Karpas-422 (cell line): ENCODE measurements around the gene SIL1. TPM values are rescaled to one million over a fixed set of nuclear protein-coding genes. Genes with fewer than 3 reads are reported as not detected.

Source experiments
- DNase-seq: peaks from one replicate; pipeline ENCODE4 v3.0.0-alpha.2; 2015
- H2AFZ ChIP-seq: fragments of 200-600 bp; sonication (generic); 2 replicates; pipeline ENCODE4 v1.6.1; 2014; ENCODE audit warnings: antibody characterized with exemption, low read length, mixed read lengths
- H3K27ac ChIP-seq: fragments of 200-600 bp; sonication (generic); 2 replicates; pipeline ENCODE4 v1.5.1; 2014; ENCODE audit warnings: mild to moderate bottlenecking, low read length, moderate library complexity
- H3K27me3 ChIP-seq: fragments of 200-600 bp; sonication (generic); 2 replicates; pipeline ENCODE4 v1.6.1; 2014; ENCODE audit warnings: low read length, mixed read lengths
- H3K36me3 ChIP-seq: fragments of 200-600 bp; sonication (generic); 2 replicates; pipeline ENCODE4 v1.6.1; 2014; ENCODE audit warnings: low read length, mixed read lengths; ENCODE audit not compliant: insufficient read depth
- H3K4me1 ChIP-seq: fragments of 200-600 bp; sonication (generic); 2 replicates; pipeline ENCODE4 v1.6.1; 2014; ENCODE audit warnings: mild to moderate bottlenecking, low read length, mixed read lengths
- H3K4me2 ChIP-seq: fragments of 200-600 bp; sonication (generic); 2 replicates; pipeline ENCODE4 v1.6.1; 2014; ENCODE audit warnings: low read length, low read depth, mild to moderate bottlenecking; ENCODE audit not compliant: poor library complexity, severe bottlenecking
- H3K4me3 ChIP-seq: fragments of 200-600 bp; sonication (generic); 2 replicates; pipeline ENCODE4 v1.5.1; 2014; ENCODE audit warnings: mild to moderate bottlenecking, antibody characterized with exemption, low read length, mixed read lengths
- H3K79me2 ChIP-seq: fragments of 200-600 bp; sonication (generic); 2 replicates; pipeline ENCODE4 v1.6.1; 2014; ENCODE audit warnings: mild to moderate bottlenecking, low read length, mixed read lengths
- H3K9ac ChIP-seq: fragments of 200-600 bp; sonication (generic); 2 replicates; pipeline ENCODE4 v1.6.0; 2014; ENCODE audit warnings: low read length
- H3K9me2 ChIP-seq: fragments of 200-600 bp; sonication (generic), shearing (Covaris generic); replicated peaks from 2 replicates; pipeline ENCODE4 v1.6.0; 2014; ENCODE audit warnings: mild to moderate bottlenecking, low read length, moderate library complexity; ENCODE audit not compliant: insufficient read depth
- H3K9me3 ChIP-seq: fragments of 300-700, 200-600 bp; sonication (generic); 2 replicates; pipeline ENCODE4 v1.6.1; 2014; ENCODE audit warnings: low read length, mixed read lengths
- H4K20me1 ChIP-seq: fragments of 200-600 bp; sonication (generic); 2 replicates; pipeline ENCODE4 v1.6.1; 2014; ENCODE audit warnings: mild to moderate bottlenecking, antibody characterized with exemption, low read length, low read depth; ENCODE audit not compliant: insufficient read depth
- total RNA-seq: library from RNA; depleted of rRNA; stranded (reverse); fragments of >200 nt; shearing (Covaris generic); gene quantifications from 2 replicates; pipeline ENCODE4 v1.2.3, GENCODE V29; 2014; ENCODE audit warnings: low replicate concordance

Gene SIL1
- total RNA-seq, 1 experiment from 2014 or later, result 10.7 TPM

GRCh38 chr5:138986186-138986800 is 211.9 kb downstream of the SIL1 start:
- no peaks in the 10 kb centered on the region for H3K79me2 ChIP-seq
- H3K9me3 ChIP-seq, result no peaks in the 10 kb centered on the region
- H4K20me1 ChIP-seq, result no peaks in the 10 kb centered on the region
- H2AFZ ChIP-seq, result no peak overlapping the region
- H3K27me3 ChIP-seq, result no peaks in the 10 kb centered on the region
- no peak overlapping the region for H3K9ac ChIP-seq
- H3K36me3 ChIP-seq, result no peaks in the 10 kb centered on the region
- DNase-seq, result no peak
- H3K4me3 ChIP-seq, result no peak overlapping the region
- no peaks in the 10 kb centered on the region for H3K9me2 ChIP-seq
- H3K4me1 ChIP-seq, result no peaks in the 10 kb centered on the region
- no peak overlapping the region for H3K4me2 ChIP-seq
- H3K27ac ChIP-seq, result no peak overlapping the region

- Histone ChIP-seq H3K9me3 (no peaks in the 10 kb centered on the region), H4K20me1 (no peaks in the 10 kb centered on the region), H3K4me2 (no peak overlapping the region), H2AFZ (no peak overlapping the region), H3K79me2 (no peaks in the 10 kb centered on the region), H3K4me3 (no peak overlapping the region), H3K36me3 (no peaks in the 10 kb centered on the region), H3K9me2 (no peaks in the 10 kb centered on the region), H3K27me3 (no peaks in the 10 kb centered on the region), H3K4me1 (no peaks in the 10 kb centered on the region), H3K27ac (no peak overlapping the region), H3K9ac (no peak overlapping the region)
- no peak for DNase-seq
Observed at GRCh38 chr5:138985683-138986082, 212.5 kb downstream of the SIL1 start.

- no peaks in the 10 kb centered on the region for H3K9me3 ChIP-seq
- no peaks in the 10 kb centered on the region for H3K27me3 ChIP-seq
- no peaks in the 10 kb centered on the region for H3K36me3 ChIP-seq
- no peak overlapping the region for H3K4me2 ChIP-seq
- no peak for DNase-seq
- no peaks in the 10 kb centered on the region for H3K4me1 ChIP-seq
- no peaks in the 10 kb centered on the region for H3K9me2 ChIP-seq
- H3K27ac ChIP-seq, result no peak overlapping the region
- no peaks in the 10 kb centered on the region for H4K20me1 ChIP-seq
- no peak overlapping the region for H2AFZ ChIP-seq
- H3K79me2 ChIP-seq, result no peaks in the 10 kb centered on the region
- H3K4me3 ChIP-seq, result no peak overlapping the region
- no peak overlapping the region for H3K9ac ChIP-seq
Observed at GRCh38 chr5:138985256-138985655, 212.9 kb downstream of the SIL1 start.

- Histone ChIP-seq H3K9ac (no peak overlapping the region), H3K27me3 (no peaks in the 10 kb centered on the region), H3K4me3 (no peak overlapping the region), H3K27ac (no peak overlapping the region), H3K4me1 (no peaks in the 10 kb centered on the region), H3K9me3 (no peaks in the 10 kb centered on the region), H3K36me3 (no peaks in the 10 kb centered on the region), H3K9me2 (no peaks in the 10 kb centered on the region), H3K79me2 (no peaks in the 10 kb centered on the region), H2AFZ (no peak overlapping the region), H4K20me1 (no peaks in the 10 kb centered on the region), H3K4me2 (no peak overlapping the region)
- DNase-seq, result no peak
Observed at GRCh38 chr5:138983984-138984383, 214.2 kb downstream of the SIL1 start.

GRCh38 chr5:138981586-138981985 is 216.6 kb downstream of the SIL1 start:
- no peaks in the 10 kb centered on the region for H4K20me1 ChIP-seq
- no peaks in the 10 kb centered on the region; the same call in 1 of the 2 replicates for H3K9me2 ChIP-seq
- no peak overlapping the region for H3K4me3 ChIP-seq
- no peak overlapping the region for H3K27ac ChIP-seq
- no peaks in the 10 kb centered on the region for H3K4me1 ChIP-seq
- H2AFZ ChIP-seq, result no peak overlapping the region
- H3K36me3 ChIP-seq, result no peaks in the 10 kb centered on the region
- no peaks in the 10 kb centered on the region for H3K79me2 ChIP-seq
- H3K27me3 ChIP-seq, result no peaks in the 10 kb centered on the region
- H3K4me2 ChIP-seq, result no peak overlapping the region
- no peak overlapping the region for H3K9ac ChIP-seq
- no peaks in the 10 kb centered on the region for H3K9me3 ChIP-seq
- DNase-seq, result no peak

- no peaks in the 10 kb centered on the region for H3K36me3 ChIP-seq
- H3K27me3 ChIP-seq, result no peaks in the 10 kb centered on the region
- no peak overlapping the region for H2AFZ ChIP-seq
- H3K4me2 ChIP-seq, result no peak overlapping the region
- H3K9me2 ChIP-seq, result no peaks in the 10 kb centered on the region; the same call in 1 of the 2 replicates
- H3K79me2 ChIP-seq, result no peaks in the 10 kb centered on the region
- DNase-seq, result no peak
- no peak overlapping the region for H3K4me3 ChIP-seq
- H4K20me1 ChIP-seq, result no peaks in the 10 kb centered on the region
- no peak overlapping the region for H3K9ac ChIP-seq
- no peak overlapping the region for H3K27ac ChIP-seq
- H3K4me1 ChIP-seq, result no peaks in the 10 kb centered on the region
- no peaks in the 10 kb centered on the region for H3K9me3 ChIP-seq
Observed at GRCh38 chr5:138981131-138981530, 217.0 kb downstream of the SIL1 start.

GRCh38 chr5:138980441-138980840 is 217.7 kb downstream of the SIL1 start:
- H3K4me2 ChIP-seq, result no peak overlapping the region
- no peaks in the 10 kb centered on the region; the same call in 1 of the 2 replicates for H3K9me2 ChIP-seq
- no peak overlapping the region for H2AFZ ChIP-seq
- H3K36me3 ChIP-seq, result no peaks in the 10 kb centered on the region
- no peaks in the 10 kb centered on the region for H4K20me1 ChIP-seq
- H3K27ac ChIP-seq, result no peak overlapping the region
- H3K9ac ChIP-seq, result no peak overlapping the region
- no peaks in the 10 kb centered on the region for H3K79me2 ChIP-seq
- no peak for DNase-seq
- H3K27me3 ChIP-seq, result no peaks in the 10 kb centered on the region
- H3K4me1 ChIP-seq, result no peaks in the 10 kb centered on the region
- no peak overlapping the region for H3K4me3 ChIP-seq
- no peaks in the 10 kb centered on the region for H3K9me3 ChIP-seq

GRCh38 chr5:138979684-138980280 is 218.4 kb downstream of the SIL1 start:
- H3K27ac ChIP-seq, result no peak overlapping the region
- no peaks in the 10 kb centered on the region for H3K4me1 ChIP-seq
- H3K4me2 ChIP-seq, result no peak overlapping the region
- H4K20me1 ChIP-seq, result no peaks in the 10 kb centered on the region
- no peak overlapping the region for H2AFZ ChIP-seq
- no peaks in the 10 kb centered on the region for H3K36me3 ChIP-seq
- H3K79me2 ChIP-seq, result no peaks in the 10 kb centered on the region
- no peak overlapping the region for H3K4me3 ChIP-seq
- no peaks in the 10 kb centered on the region for H3K9me3 ChIP-seq
- DNase-seq, result no peak
- H3K9ac ChIP-seq, result no peak overlapping the region
- no peaks in the 10 kb centered on the region; the same call in 1 of the 2 replicates for H3K9me2 ChIP-seq
- H3K27me3 ChIP-seq, result no peaks in the 10 kb centered on the region
